Right cardiac atrium (tissue), 5 donors: Measurements from ENCODE around the gene RAB11FIP3. TPM values are rescaled to one million over a fixed set of nuclear protein-coding genes. Genes with fewer than 3 reads are reported as not detected.

Experiments
- ATAC-seq, 2 donors: fragments of 200-7000 bp; cut with Tn5 transposase; one replicate each; pipeline versions ENCODE4 v1.8.0 to v1.9.1; 2020; ENCODE audit warnings: moderate library complexity in 2 of 2, mild to moderate bottlenecking in 1 of 2
- DNase-seq, 3 donors: peaks; one replicate each; pipeline ENCODE4 v3.0.0-alpha.2; 2020
- H3K27ac ChIP-seq: one replicate; pipeline ENCODE4 v1.5.1; 2013; ENCODE audit warnings: mild to moderate bottlenecking, low read length, control low read depth, moderate library complexity
- H3K27me3 ChIP-seq: one replicate; pipeline ENCODE4 v1.6.1; 2013; ENCODE audit not compliant: control insufficient read depth, insufficient read depth
- H3K4me1 ChIP-seq: one replicate; pipeline ENCODE4 v1.6.1; 2013; ENCODE audit warnings: low read length; ENCODE audit not compliant: control insufficient read depth, insufficient read depth
- H3K4me3 ChIP-seq: one replicate; pipeline ENCODE4 v1.5.1; 2013; ENCODE audit warnings: low read length, control low read depth
- H3K9me3 ChIP-seq: one replicate; pipeline ENCODE4 v1.6.1; 2013; ENCODE audit warnings: low read length; ENCODE audit not compliant: control insufficient read depth
- WGBS: extraction: QIAGEN DNeasy Blood & Tissue Kit; methylation state at CpG from one replicate; pipeline ENCODE4 v1.1.7; 2013; 5-methylcytosine and 5-hydroxymethylcytosine counted together
- intact Hi-C, 4 donors: fragments of 100-400 bp; cut with DNase I; formaldehyde crosslinking; loops; one replicate each; pipeline versions ENCODE4 v1.11.0 to v1.14.0; 2022 to 2023
- polyA plus RNA-seq: library from polyadenylated mRNA; stranded (reverse); fragments of 200-250 nt; gene quantifications from one replicate; pipeline ENCODE4 v1.2.3, GENCODE V29; 2013
- total RNA-seq, 4 donors: library from RNA; stranded (reverse); fragmentation: NEBNext Ultra II Directional; extraction: Animal tissue kit (Norgen Biotek cat#: 25700); gene quantifications; one replicate each; pipeline ENCODE4 v1.2.1, GENCODE V29; 2021
- donor health status: healthy with polysubstance abuse.
- donor health status: DM: no; HTN: yes; CAD: no.
- donor health status: DM: no; HTN: no; CAD: no.
- donor health status: DM: no; HTN: yes; CAD: no; lungs with severe emphysema.
- donor health status: DM: yes; HTN: yes; CAD: no.

RAB11FIP3 gene
- total and polyA plus RNA-seq, 5 donors: 25.1 to 44.6 (median 34.2) TPM

DNA sequence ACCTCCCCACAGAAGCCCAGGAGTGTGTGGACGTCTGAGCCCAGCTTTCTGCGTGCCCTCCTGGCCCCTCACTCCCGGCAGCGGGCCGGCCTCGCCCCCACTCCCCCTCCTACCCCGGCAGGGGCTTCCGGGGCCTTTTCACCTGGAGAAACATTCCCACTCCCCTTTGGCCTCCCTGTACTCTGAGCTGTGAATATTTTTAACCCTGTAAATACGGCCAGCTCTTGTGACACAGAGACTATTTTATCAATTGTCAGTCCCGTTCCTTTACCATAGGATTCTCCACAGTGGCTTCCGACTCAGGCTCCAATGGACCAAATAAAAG is 128.8 kb downstream of the RAB11FIP3 start:
- Histone ChIP-seq H3K27me3 (no peaks in the 10 kb centered on the region), H3K4me3 (no peak overlapping the region), H3K27ac (no peak overlapping the region), H3K4me1 (no peaks in the 10 kb centered on the region), H3K9me3 (no peaks in the 10 kb centered on the region)
- ATAC-seq (no peak), DNase-seq (no peak)
- intact Hi-C loops: no loop called here
- WGBS: 87% methylated on average over 11 of the region's 11 CpGs

DNA sequence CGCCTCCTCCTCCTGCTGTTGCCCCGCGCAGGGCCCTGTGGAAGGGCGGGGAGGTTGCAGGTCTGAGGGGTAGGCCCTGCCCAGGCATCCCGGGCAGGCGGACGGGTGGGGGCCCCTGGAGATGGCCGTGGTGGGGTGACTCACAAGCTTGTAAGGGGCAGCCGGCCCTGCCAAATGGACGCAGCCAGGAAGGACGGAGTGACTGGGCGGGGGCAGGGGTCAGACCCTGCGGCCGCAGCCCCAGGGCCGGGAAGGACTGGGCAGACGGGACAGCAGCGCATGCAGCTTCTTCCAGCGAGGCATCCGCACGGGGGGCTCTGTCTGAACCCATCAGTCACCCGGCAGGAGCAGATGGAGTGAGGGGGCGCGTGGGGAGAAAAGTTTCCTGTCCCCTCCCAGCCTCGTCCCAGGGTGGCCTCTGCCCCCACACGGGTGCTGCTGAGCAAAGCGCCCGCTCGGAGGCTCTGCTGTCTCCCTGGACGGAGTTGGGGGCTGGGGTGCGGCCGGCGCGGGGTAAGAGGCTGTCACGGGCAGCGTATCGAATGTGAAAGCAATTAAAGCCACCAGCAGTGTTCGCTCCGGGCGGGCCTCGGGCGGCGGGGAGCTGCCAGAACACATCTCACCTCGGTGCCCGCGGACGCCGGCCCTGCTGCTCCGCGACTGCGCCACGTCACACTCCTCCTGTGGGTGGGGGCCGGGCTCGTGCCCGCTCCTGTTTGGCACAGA is 129.4 kb downstream of the RAB11FIP3 start:
- H3K9me3 ChIP-seq: no peaks in the 10 kb centered on the region
- H3K4me1 ChIP-seq: no peaks in the 10 kb centered on the region
- H3K4me3 ChIP-seq: no peak overlapping the region
- WGBS: 84% methylated on average over 54 of the region's 54 CpGs
- no peaks in the 10 kb centered on the region for H3K27me3 ChIP-seq
- H3K27ac ChIP-seq: no peak overlapping the region
- intact Hi-C loops: no loop called here
- DNase-seq (no peak), ATAC-seq (no peak)

DNA sequence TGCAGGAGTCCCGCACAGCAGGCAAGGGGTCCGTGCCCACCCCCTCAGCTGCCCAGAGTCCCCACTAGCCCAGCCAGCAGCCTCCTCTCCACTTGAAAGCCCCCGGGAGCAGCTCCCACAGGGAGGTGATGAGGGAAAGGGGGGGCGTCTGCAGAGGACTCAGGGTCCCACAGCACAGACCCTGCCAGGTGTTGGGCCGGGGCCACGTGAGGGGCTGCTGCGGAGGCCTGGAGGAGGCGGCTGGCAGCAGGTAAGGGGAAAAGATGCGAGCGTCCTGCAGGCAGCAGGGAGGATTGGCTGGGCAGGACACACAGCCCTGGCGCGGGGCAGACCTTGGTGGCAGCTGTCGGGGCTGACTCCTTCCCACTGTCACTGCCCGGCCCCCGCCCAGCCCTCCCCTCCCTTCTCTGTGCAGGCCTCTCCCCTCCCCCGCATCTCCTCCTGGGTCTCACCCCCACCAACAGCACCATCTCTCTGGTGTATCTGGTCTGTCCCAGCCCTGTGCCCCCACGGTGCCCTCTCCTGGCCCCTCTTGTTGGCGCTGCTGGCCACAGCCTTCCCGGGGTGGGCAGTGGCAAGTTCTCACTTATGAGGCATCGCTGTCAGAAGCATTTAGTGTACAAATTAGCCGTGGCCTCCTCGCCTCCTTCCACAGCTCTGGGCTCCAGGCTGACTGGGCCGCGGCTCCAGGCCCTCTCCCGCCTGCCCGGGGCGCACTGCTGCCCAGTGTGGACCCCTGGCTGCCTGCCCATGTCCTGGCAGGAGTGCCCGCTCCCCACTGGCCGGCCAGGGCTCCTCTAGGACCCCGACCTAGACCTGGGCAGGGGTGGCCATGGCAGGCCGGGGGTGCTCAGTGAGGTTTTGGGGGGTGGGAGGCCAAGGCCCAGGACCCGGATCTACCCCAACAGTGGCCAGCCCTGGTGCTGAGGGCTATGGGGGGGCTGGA is 130.4 kb downstream of the RAB11FIP3 start:
- DNase-seq (no peak), ATAC-seq (no peak)
- Histone ChIP-seq H3K27me3 (no peaks in the 10 kb centered on the region), H3K9me3 (no peaks in the 10 kb centered on the region), H3K4me3 (no peak overlapping the region), H3K4me1 (no peaks in the 10 kb centered on the region), H3K27ac (no peak overlapping the region)
- 76% methylated on average over 32 of the region's 32 CpGs for WGBS
- intact Hi-C loops: no loop called here

DNA sequence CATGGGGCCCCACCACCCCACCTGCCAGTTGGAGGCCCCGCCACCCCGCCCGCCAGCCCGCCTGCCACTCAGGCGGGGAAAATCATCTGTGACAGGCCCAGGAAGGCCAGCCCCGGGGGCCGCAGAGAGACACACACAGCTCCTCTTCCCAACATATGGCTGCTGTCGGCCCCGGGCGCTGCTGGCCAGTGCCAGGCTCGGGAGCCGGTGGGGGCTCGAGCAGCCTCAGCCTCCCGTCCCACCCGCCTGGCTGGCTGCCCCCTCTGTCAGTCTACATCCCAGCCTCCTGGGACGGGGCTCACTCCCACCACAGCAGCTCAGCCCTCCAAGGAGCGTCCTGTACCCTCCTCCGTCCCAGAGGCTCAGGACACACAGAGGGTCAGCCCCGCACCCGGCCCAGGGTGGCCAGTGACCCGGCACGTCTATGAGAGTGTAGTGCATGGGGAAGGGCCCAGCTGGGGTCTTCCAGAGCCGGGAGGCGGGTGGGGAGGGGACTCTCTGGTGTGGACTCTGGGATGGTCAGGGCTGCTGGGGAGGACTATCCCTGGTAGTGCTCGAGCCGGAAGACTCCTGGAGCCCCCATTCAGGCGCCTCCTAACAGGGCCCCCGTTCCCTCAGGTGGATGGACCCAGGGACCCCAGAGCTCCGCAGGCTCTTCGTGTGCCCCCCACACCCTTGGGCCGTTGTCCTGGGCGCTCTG is 131.2 kb downstream of the RAB11FIP3 start:
- H3K27ac ChIP-seq: no peak overlapping the region
- H3K27me3 ChIP-seq: no peaks in the 10 kb centered on the region
- DNase-seq (no peak), ATAC-seq (no peak)
- 82% methylated on average over 32 of the region's 32 CpGs for WGBS
- no peaks in the 10 kb centered on the region for H3K9me3 ChIP-seq
- H3K4me3 ChIP-seq: no peak overlapping the region
- H3K4me1 ChIP-seq: no peaks in the 10 kb centered on the region
- intact Hi-C loops: no loop called here

- Histone ChIP-seq H3K4me3 (no peak overlapping the region), H3K9me3 (no peaks in the 10 kb centered on the region), H3K4me1 (no peaks in the 10 kb centered on the region), H3K27me3 (no peaks in the 10 kb centered on the region), H3K27ac (no peak overlapping the region)
- intact Hi-C loops: no loop called here
- ATAC-seq: no peak
- DNase-seq: no peak
- 84% methylated on average over 23 of the region's 23 CpGs for WGBS
Measured at GRCh38 chr16:557463-558297, 132.2 kb downstream of the RAB11FIP3 start.

DNA sequence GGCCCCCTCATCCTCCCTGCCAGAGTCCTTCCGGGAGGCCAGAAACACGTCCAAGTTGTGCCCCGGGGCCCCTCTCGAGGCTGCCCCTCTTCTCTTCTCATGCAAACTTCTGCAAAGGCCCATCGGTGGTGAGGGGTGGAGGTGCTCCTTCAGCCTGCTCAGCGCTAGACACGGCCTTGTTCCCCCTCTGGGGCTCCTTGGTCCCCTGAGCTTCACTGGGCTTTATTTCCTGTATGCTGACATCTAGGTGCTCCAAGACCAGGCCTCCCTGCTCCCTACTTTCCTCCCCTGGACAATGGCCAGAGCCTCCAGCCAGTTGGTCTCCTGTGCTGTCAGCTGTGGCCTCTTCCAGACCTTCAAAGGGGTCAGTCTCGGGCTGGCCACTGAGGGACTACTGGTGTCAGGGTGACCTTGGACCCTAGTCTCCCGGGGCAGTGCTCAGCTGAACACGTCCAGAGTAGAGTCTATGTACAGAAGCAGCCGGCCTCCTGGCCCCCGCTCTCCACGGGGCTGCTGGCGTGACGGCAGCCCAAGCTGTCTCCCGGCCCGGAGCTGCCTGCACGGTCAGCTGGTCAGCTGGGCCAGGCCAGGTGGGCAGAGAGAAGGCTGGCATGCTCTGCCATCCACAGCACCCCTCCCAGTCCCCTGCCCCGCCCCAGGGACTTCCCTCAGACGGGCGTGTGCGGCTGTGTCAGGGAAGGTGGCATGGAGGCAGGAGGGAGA is 133.0 kb downstream of the RAB11FIP3 start:
- Histone ChIP-seq H3K9me3 (no peaks in the 10 kb centered on the region), H3K4me1 (no peaks in the 10 kb centered on the region), H3K27ac (no peak overlapping the region), H3K27me3 (no peaks in the 10 kb centered on the region), H3K4me3 (no peak overlapping the region)
- DNase-seq (no peak), ATAC-seq (no peak)
- WGBS: 62% methylated on average over 22 of the region's 22 CpGs
- intact Hi-C loops: no loop called here

GRCh38 chr16:559021-559380 is 133.6 kb downstream of the RAB11FIP3 start:
- intact Hi-C loops: no loop called here
- WGBS: 72% methylated on average over 15 of the region's 15 CpGs
- Histone ChIP-seq H3K4me3 (no peak overlapping the region), H3K9me3 (no peaks in the 10 kb centered on the region), H3K4me1 (no peaks in the 10 kb centered on the region), H3K27ac (no peak overlapping the region), H3K27me3 (no peaks in the 10 kb centered on the region)
- ATAC-seq (no peak), DNase-seq (no peak)

- no peak for DNase-seq
- Histone ChIP-seq H3K4me1 (no peaks in the 10 kb centered on the region), H3K27ac (no peak overlapping the region), H3K9me3 (no peaks in the 10 kb centered on the region), H3K4me3 (no peak overlapping the region), H3K27me3 (no peaks in the 10 kb centered on the region)
- intact Hi-C loops: no loop called here
- 8% methylated on average over 62 of the region's 62 CpGs for WGBS
- no peak for ATAC-seq
Measured at GRCh38 chr16:559411-560203, 134.2 kb downstream of the RAB11FIP3 start.

GRCh38 chr16:560204-560700 is 134.8 kb downstream of the RAB11FIP3 start, which contains the start of gene PRR35:
TSS of gene PRR35 (plus strand) at chr16:560394. CDS start at chr16:563295, 2,901 bp downstream.
- H3K27ac ChIP-seq: no peak within 1 kb of the TSS
- H3K27me3 ChIP-seq: no peaks in the 10 kb centered on the region
- intact Hi-C loops: no loop called here
- WGBS: 2% methylated on average over 79 of the region's 84 CpGs
- DNase-seq (no peak), ATAC-seq (no peak)
- no peak within 1 kb of the TSS for H3K4me3 ChIP-seq
- H3K9me3 ChIP-seq: no peaks in the 10 kb centered on the region
- no peaks in the 10 kb centered on the region for H3K4me1 ChIP-seq
